Effector memory CD4-positive, alpha-beta T cell (primary cell): ENCODE measurements around the gene LDLRAD4.

Experiments
- DNase-seq, 3 donors: peaks; one replicate each; pipeline ENCODE4 v3.0.0-alpha.2; 2020
- H3K27ac ChIP-seq: 2 replicates; pipeline ENCODE4 v1.7.0; 2013; ENCODE audit warnings: mild to moderate bottlenecking, low read length, moderate library complexity; ENCODE audit not compliant: insufficient read depth, poor library complexity, severe bottlenecking
- H3K27me3 ChIP-seq: replicated peaks from 2 replicates; pipeline ENCODE4 v1.7.0; 2013; ENCODE audit warnings: mild to moderate bottlenecking, low read length; ENCODE audit not compliant: insufficient read depth, control insufficient read depth, poor library complexity, severe bottlenecking
- H3K36me3 ChIP-seq: 2 replicates; pipeline ENCODE4 v1.7.0; 2013; ENCODE audit warnings: mild to moderate bottlenecking, low read length, moderate library complexity; ENCODE audit not compliant: control insufficient read depth, insufficient read depth
- H3K4me1 ChIP-seq: 2 replicates; pipeline ENCODE4 v1.7.0; 2013; ENCODE audit warnings: low read length, mild to moderate bottlenecking; ENCODE audit not compliant: control insufficient read depth, insufficient read depth, poor library complexity, severe bottlenecking
- H3K4me3 ChIP-seq: 2 replicates; pipeline ENCODE4 v1.7.0; 2013; ENCODE audit warnings: low read length, low read depth, mild to moderate bottlenecking; ENCODE audit not compliant: insufficient read depth, poor library complexity, severe bottlenecking
- H3K9me3 ChIP-seq: 2 replicates; pipeline ENCODE4 v1.7.0; 2013; ENCODE audit warnings: mild to moderate bottlenecking, low read length, moderate library complexity; ENCODE audit not compliant: control insufficient read depth

Gene LDLRAD4

DNA sequence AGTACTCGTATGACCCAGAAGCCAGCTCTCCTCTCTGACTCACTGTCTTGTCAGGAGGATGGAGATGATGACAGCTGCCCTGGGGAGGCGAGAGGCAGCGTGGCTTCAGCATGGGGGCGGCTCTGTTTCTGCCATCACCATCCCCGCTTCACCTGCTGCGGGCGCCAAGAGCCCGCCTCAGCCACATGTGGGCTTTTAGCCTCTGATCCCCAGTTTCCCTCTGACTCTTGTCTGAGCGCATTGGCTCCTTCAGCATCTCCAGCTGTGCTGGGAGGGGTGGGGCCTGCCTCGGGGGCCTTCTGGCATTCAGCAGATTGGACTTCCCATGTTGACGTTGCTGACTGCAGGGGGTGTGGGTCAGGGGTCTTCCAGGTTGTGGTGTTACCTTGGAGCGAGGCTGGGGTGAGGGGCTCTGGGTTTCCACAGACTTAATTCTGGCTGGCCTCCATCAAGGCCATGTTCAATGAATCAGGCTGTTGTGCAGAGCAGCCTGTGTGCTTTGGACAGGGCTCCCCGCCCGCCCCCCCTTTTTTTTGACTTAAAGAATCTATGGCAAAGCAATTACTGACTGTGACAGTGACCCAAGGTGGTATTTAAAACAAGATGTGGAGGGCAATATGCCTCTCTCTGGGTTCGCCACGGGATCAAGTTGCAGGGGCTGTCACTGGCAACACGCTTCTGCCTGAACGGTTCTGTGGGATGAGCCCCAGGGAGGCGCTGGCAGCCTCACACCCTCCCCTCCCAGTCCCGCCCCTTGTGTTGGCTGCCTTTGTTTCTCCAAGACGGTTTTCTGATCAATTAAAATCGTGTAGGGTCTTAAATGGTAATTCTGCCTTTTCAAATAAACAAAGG, 228.3 kb downstream of the LDLRAD4 start:
- H3K4me1 ChIP-seq = no peaks in the 10 kb centered on the region
- DNase-seq = no peak
- no peak overlapping the region for H3K4me3 ChIP-seq
- H3K36me3 ChIP-seq = no peaks in the 10 kb centered on the region
- H3K27ac ChIP-seq = no peak overlapping the region
- no peaks in the 10 kb centered on the region for H3K27me3 ChIP-seq
- no peaks in the 10 kb centered on the region for H3K9me3 ChIP-seq

DNA sequence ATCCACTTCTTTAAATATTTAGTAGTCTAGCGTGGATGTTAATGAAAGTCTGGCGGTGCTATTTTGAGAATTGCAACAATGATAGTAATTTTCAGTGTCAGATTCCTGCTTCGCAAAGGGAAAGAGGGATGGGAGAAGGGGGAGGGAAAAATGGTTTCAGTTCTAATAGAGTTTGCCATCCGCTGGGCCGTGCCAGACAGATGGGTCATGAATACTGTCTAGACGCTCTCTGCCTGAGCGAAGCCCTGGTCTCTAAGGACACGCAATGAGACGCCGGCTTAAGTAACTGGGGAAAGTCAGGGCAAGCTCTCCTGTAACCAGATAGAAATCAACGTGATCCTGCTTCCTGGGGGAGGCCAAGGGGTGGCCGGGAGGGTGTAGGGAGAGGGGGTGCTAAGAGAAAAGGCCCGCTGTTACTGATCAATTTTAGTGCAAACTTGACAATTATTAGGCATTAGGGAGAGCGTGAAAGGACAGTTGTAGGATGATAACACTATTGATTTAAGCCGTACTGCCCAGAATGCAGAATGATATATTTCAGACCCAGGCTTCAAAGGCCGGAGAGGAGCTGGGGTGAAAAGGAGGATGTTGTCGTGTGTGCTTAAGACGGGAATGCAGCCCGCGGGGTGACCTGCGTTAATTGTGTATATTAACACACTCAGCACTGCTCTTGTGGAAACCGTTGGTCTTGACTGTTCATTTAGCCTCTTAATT, 229.2 kb downstream of the LDLRAD4 start:
- no peaks in the 10 kb centered on the region for H3K27me3 ChIP-seq
- DNase-seq = no peak
- H3K9me3 ChIP-seq = no peaks in the 10 kb centered on the region
- H3K4me1 ChIP-seq = no peaks in the 10 kb centered on the region
- no peak overlapping the region for H3K4me3 ChIP-seq
- H3K36me3 ChIP-seq = no peaks in the 10 kb centered on the region
- H3K27ac ChIP-seq = no peak overlapping the region

DNA sequence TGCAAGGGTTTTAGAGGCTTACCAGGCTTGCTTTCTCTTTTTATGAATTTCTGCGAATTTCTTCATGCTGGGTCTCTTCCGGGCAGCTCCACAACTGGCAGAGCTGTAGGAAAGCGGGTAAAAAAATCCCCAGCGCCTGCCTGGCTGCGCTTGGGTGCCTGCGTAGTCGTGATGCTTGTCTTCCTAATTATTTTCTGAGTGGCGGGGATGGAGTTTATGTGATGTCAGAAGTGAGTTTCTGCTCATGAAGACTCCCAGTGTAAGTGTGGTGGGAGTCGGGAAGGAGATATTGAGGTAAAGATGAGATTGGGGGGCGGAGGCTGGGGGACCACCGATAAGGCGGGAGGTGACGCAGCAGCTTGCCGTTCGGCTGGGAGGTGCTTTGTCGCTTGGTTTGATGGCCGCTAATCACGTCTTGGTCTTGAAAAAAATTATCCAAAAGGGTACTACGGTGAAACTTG, 229.8 kb downstream of the LDLRAD4 start:
- Histone ChIP-seq H3K4me1 (no peaks in the 10 kb centered on the region), H3K9me3 (no peaks in the 10 kb centered on the region), H3K27me3 (no peaks in the 10 kb centered on the region), H3K36me3 (no peaks in the 10 kb centered on the region), H3K4me3 (no peak overlapping the region), H3K27ac (no peak overlapping the region)
- DNase-seq = no peak

DNA sequence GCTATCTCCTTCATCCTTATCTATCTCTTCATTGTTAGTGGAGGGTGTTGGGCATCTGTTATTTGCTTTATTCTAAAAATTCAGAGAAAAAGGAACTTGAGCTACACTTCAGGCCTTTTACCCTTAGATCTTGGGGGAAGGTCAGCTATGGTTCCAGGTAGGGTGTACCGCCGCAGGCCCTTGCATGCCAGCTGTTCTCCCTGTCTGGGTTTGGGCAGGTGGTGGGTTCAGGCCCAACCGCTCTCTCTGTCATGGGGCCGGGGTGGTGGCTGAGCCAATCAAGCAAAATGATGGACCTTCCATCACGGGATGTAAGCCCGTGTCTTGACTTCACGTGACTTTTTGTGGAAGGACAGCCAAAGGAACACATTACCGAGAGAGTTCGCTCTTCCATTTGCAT, 231.1 kb downstream of the LDLRAD4 start:
- Histone ChIP-seq H3K4me3 (no peak overlapping the region), H3K27ac (no peak overlapping the region), H3K4me1 (no peaks in the 10 kb centered on the region), H3K9me3 (no peaks in the 10 kb centered on the region), H3K27me3 (no peaks in the 10 kb centered on the region), H3K36me3 (no peaks in the 10 kb centered on the region)
- no peak for DNase-seq

DNA sequence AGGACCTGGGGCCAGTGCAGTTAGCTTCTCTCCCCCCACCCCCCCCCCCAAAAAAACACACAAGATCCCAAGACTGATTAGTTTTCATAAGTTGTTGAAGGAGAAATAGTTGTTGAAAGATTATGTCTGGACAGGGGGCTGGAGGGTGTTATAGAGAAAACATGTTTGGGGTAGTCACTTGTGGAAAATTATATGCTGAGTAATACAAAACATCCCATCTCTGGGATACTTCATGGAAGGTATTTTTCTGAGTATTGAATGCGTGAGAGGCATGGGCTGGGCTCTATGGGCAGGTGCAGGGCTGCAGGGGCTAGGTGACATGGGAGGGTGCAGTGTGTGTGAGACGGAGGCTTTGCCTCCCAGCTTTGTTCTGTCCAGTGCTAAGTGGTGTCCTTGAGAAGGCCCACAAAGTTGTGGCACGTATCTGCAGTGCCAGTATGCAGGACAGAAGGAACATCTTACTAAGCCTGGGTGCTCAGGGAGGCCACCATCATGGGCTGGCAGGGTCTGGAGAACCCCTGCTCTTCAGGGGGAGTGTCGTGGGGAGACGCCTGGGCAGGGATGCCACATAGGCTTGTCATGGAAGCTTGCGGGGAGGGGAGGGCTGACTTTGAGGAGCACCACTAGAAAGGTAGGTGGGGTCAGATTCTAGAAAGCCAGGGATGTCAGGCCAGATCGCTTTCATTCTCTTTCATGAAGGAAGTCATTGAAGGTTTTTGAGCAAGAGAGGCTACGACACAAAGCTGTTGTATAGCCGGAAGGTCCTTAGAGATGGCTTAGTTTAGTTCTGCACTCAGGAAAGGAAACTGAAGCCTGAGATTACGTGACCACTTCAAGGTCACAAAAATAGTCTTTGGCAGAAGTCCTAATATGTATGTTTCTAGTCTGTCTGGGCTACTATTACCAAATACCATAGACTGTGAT, 232.0 kb downstream of the LDLRAD4 start:
- H3K36me3 ChIP-seq = no peaks in the 10 kb centered on the region
- H3K27ac ChIP-seq = no peak overlapping the region
- no peaks in the 10 kb centered on the region for H3K9me3 ChIP-seq
- no peak overlapping the region for H3K4me3 ChIP-seq
- no peaks in the 10 kb centered on the region for H3K27me3 ChIP-seq
- DNase-seq = no peak
- H3K4me1 ChIP-seq = peaks cover 2% of the 10 kb centered on the region

DNA sequence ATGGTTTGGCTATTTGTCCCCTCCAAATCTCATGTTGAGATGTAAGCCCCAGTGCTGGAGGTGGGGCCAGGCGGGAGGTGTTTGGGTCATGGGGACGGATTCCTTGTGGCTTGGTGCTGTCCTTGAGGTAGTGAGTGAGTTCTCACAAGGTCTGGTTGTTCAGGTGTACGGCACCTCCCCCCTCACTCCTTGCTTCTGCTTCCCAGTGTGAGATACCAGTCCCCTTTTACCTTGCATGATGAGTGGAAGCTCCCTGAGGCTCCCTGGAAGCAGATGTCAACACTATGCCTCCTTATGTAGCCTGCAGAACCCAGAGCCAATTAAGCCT, 232.6 kb downstream of the LDLRAD4 start:
- Histone ChIP-seq H3K27ac (no peak overlapping the region), H3K27me3 (no peaks in the 10 kb centered on the region), H3K36me3 (no peaks in the 10 kb centered on the region), H3K9me3 (no peaks in the 10 kb centered on the region), H3K4me1 (peaks cover 7% of the 10 kb centered on the region), H3K4me3 (no peak overlapping the region)
- no peak for DNase-seq

DNA sequence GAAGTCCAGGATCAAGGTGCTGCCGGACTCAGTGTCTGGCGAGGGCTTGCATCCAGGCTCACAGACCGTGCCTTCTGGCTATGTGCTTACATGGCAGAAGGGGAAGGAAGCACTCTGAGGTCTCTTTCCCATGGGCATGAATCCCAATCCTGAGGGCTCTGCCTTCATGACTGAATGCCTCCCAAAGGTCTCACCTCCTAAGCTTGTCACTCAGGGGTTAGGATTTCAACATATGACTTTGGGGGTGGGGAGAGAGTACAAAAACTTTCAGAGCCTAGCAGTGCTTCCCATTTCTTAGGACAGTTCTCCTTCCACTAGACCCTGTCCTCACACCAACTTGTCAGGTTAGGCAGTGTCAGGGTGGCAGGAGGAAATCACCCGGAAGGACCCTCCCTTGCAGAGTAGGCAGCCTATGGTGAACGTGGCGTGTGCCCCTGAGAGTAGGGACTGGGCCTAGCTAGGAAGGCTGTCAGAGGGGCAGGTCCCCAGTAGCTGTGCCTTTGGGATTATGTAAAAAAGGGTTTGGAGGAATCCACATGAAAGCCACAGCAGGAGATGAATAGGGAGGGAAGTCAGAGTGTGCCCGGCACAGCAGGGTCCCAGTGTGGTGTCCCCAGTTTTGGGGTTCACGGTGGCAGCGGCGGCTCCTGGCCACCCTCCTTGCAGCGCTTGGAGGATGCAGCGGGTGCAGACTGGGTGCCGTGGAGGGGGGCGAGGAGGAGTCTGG, 233.3 kb downstream of the LDLRAD4 start:
- Histone ChIP-seq H3K4me1 (peaks cover 14% of the 10 kb centered on the region), H3K27me3 (no peaks in the 10 kb centered on the region), H3K36me3 (no peaks in the 10 kb centered on the region), H3K27ac (no peak overlapping the region), H3K4me3 (no peak overlapping the region), H3K9me3 (no peaks in the 10 kb centered on the region)
- DNase-seq = no peak

DNA sequence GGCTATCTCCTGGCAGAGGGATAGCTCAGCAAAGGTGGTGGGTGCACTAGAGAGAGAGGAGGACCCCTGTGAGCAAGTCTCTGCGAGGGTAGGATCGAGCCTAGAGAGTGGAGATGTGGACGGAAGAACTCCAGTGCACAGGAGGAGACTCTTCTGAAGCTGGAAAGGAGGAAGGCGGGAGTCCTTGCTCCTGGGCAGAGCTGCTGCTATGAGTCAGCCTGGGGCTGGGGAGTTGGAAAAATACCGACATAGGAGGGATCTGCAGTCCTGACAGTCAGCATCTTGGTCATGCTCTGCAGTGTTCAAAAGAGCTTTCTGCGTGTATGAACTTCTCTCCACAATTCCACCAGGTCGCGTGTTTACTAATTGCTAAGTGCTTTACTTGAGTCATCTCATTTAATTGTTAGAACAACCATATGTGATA, 233.8 kb downstream of the LDLRAD4 start:
- DNase-seq = no peak
- no peaks in the 10 kb centered on the region for H3K9me3 ChIP-seq
- H3K27me3 ChIP-seq = no peaks in the 10 kb centered on the region
- H3K4me3 ChIP-seq = no peak overlapping the region
- no peak overlapping the region for H3K27ac ChIP-seq
- peaks cover 15% of the 10 kb centered on the region for H3K4me1 ChIP-seq
- no peaks in the 10 kb centered on the region for H3K36me3 ChIP-seq

DNA sequence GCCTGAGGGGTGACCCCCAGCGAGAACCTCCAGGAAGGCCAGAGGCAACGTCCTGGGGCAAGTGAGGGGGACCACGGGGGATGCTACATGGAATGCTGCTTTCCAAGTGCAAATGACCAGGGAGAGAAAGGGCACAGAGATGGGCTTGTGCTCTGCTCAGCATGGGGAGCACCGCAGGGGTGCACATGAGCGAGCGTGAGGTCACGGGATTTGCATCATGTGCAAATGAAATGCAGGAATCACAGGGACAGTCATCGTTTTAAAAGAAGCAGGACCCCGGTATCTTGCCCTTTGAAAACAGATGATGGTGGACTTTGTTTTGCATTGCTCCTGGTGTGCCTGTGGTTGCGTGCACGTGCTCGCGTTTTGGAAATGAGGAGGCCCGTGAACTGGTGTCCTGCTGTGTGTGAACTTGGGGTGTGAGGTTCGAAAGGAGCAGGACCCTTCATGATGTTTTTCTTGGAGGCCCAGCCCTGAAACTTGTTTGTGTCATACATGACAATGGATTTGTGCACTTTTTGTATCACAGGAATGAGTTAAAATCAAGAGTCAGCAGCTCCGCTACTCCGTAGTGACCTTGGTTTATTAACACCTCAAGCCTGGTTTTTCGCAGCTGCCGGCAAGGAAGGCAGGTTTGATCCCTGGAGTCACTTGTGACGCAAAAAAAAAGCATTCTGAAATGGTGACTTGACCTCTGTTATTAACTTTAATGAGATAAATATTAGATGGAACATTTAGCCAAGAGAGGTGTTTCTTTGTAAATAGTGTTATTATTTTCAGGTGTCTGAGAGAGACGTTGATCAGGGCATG, 234.5 kb downstream of the LDLRAD4 start:
- H3K36me3 ChIP-seq = no peaks in the 10 kb centered on the region
- no peak for DNase-seq
- H3K4me1 ChIP-seq = peaks cover 15% of the 10 kb centered on the region
- H3K4me3 ChIP-seq = no peak overlapping the region
- H3K9me3 ChIP-seq = no peaks in the 10 kb centered on the region
- H3K27me3 ChIP-seq = no peaks in the 10 kb centered on the region
- H3K27ac ChIP-seq = no peak overlapping the region
